HG02943 (cell line): Measurements from ENCODE around the gene H2BK1.

ENCODE experiments used
- ATAC-seq: cut with Tn5 transposase; IDR thresholded peaks from one replicate; pipeline ENCODE4 v1.9.1; 2021; ENCODE audit warnings: mild to moderate bottlenecking, low read depth, moderate library complexity; ENCODE audit not compliant: unreplicated experiment

H2BK1 gene

DNA sequence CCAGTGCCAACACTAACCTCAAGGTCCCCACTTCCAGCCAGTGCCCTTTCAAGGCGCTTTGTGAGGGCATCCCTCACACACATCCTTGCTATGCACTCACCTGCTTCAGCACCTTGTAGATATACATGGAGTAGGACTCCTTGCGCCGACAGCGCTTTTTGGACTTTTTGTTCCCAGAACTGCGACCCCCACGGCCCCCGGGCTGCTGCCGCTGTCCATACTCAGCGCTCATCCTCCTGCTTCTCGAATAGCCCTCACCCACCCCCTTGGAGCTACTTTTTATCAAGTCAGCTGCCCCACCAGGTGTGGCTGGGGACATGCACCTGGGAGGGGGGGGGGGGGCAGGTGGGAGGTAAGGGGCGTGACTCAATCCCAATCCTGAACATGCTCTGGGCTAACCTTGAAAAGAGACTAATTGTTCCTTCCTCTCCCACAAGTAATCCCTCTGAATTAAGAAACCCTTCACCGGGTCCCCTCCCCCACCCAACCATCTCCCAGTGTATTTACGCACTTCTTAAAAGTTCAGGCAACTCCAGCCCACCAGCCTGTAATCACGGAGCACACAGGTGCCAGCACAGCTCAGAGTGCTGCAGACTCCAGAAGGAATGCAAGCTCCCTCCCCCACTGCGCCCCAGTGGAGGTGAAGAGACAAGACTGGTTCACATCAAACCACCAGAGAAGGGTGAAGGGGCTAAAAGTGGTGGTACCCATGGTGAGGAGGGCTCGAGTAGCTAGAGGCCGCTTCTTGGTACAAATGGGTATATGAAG is at the start of gene H2BK1:
H2BK1 (minus strand) TSS at position 402 of the 768 bp plus-strand sequence; CDS start at position 232, 170 bp downstream.
- ATAC-seq, result no peak

DNA sequence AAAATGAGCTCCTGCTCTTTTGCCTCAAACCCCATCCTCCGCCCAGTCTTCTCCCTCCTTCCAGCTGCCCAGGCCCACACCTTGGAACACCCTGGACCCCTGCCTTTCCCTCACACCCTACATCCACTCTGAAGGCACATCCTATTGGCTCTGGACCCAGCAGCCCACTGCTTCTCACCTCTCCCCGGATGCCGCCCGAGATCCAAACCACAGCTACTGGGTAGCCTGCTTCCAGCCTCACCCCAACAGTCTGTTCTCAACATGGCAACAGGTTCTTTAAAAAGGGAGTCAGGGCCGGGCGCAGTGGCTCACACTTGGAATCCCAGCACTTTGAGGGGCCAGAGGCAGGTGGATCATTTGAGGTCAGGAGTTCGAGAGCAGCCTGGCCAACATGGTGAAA is 47.7 kb upstream of the H2BK1 start:
- ATAC-seq, result no peak

DNA sequence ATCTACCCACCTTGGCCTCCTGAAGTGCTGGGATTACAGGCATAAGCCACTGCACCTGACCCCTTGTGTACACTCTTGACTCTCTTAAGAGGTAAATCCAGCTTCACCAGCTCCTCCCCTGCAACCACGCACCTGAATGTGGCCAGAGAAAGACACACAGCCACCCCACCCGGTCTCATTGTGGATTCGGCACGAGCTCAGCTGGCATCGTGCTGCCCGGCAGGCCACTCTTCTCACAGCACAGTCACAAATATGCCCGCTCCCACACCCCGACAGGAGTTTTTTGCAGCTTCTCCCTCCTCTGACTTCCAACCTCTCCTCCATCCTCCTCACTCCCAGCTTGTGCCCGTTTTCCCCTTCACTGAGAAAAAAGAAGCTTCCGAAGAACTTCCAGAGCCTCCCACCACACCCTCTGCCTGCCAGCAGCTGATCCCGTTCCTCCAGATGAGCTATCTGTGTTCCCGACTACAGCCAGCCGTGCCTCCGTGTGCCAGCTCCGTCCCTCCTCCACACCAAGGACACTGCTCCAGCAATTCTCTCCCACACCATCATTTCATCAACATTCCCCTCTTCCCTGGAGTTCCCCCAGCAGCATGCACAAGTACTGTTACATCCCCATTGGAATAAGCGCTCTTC is 46.2 kb upstream of the H2BK1 start:
- ATAC-seq, result no peak

DNA sequence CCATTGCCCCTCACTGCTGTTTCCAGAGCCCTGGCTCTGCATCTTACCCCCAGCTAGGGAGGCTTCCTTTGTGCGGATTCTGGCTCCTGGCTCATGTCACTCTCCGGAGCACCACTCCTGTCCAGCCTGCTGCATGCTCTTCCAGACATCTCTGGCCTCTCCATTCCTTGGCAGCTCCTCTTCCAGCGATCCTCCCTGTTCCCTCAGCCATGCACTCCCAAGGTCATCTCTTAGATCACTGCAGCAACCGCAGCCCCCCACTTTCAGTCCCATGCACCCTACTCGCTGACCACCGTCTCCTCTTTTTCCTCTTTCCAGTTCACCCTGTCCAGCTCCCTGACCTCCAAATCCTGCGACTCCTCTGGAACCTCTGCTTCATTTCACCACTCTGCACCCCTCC is 45.1 kb upstream of the H2BK1 start:
- ATAC-seq, result no peak

DNA sequence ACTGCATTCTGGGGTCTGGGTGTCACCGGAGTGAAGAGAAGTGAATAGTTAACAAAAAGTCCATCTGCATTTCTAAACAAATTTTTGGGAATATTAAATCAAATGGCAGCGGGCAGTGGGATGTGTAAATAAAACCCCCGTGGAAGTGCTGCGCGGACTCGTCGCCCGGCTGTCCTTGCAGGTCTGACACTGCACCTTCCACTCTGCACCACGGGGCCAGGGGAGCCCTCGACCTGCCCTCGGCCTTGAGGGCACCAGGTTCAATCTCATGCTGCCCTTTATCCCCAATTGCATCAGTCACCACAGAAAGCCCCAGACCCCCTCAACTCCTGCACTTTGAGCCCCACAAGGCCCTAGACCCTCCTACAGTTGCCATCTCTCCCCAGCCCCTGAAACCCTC is 44.6 kb upstream of the H2BK1 start:
- ATAC-seq, result no peak

DNA sequence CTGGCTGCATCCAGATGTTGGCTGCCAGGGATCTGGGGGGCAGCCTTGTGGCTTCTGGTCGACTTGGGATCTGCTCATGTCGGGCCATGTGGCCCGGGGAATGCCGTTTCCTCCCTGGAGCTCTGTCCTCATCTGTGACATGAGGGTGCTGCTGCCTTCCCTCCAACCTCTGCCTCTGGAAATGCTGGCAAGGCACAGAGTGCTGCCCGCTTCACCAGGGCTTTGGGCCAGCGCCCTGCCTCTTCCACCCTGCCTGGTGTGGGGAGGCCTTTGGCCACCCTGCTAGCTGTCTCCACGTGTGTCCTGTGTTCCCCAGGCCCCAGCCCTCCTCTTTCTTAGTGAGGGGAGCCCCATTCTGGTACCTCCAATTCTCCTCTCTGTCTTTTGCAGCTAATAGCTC is 44.0 kb upstream of the H2BK1 start:
- ATAC-seq, result no peak

DNA sequence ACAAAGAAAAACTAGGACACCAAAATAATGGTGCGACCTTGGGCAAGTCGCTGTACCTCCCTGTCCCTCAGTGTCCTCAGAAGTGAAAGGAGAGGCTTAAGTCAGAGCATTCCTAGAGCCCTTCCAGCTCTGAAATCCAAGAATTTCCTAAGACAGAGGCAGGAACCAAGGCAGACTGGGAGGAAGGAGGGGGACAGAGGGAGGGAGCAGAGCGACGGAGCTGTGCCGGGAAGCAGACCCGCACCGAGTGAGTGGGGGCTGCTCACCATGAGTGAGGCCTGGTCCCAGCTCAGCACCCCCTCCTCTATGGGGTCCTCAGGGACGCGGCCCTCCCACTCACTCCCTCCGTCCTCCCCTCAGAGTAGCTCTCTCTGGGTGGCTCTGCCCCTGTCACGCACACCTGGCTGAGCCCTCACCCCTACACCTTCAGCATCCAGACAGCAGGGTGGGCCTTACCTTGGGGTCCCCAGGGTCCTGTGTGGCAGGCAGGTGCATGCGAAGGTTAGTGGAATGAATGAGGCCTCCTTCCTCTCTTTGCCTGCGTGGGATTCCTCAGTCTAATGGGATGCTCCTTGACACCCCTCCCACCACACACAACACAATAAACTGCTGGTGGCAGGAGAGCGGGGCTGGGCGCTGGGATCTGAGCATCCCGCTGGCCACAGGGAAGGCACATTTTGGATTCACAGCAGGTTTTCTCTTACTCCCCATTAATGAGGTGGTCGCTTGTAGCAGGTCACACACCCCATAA is 42.8 kb upstream of the H2BK1 start:
- ATAC-seq, result no peak

DNA sequence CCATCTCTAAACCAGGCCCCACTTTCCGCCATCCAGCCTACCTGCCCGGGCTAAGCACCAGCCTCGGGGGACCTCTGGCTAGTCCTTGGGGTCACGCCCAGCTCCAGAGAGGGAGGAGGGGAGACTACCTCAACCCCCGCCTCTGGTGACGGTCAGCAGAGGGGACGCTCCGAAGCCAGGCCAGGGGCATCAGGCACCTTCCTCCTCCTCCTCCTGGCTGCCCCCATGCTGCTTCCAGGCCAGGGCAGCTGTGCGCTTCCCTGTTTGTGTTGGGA is 42.2 kb upstream of the H2BK1 start:
- no peak for ATAC-seq

DNA sequence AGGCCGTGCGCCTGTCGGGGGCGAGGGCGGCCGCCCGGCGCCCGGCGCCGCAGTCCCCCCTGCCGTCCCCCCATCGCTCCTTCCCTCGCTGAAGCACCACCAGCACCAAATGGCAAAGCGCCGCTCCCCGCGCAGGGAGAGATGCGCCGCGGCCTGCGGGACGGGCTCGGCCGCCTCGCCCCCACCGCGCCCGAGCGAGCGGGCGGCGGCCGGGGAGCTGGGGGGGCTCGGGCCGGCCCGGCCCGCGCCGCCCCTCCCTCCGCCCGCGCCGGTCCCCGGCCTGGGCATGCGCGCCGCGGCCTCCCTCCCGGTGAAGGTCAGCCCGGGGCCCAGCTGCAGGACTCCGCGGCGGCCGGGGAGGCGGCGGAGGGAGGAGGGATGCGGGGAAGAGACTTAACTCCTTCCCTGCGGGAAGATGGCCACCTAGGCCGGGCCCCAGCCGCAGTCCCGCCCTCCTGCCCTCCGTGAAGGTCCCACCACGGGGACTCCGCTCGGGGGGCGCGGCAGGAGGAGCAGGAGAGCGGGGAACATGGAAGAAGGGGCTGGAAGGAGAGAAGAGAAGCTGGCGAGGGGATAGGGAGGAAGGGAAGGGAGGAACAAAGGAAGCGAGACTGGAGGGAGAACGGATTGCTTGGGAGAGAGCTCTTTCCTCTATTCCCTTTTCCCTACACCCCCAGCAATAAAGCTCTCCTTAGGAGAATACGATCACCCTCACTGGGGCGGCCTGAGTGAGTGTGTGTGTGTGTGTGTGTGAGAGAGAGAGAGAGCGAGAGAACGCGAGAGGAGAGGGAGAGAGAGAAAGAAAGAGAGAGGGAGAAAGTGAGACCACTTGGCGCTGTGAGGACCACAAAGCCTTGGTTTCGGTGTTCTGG is 41.6 kb upstream of the H2BK1 start:
- no peak for ATAC-seq

DNA sequence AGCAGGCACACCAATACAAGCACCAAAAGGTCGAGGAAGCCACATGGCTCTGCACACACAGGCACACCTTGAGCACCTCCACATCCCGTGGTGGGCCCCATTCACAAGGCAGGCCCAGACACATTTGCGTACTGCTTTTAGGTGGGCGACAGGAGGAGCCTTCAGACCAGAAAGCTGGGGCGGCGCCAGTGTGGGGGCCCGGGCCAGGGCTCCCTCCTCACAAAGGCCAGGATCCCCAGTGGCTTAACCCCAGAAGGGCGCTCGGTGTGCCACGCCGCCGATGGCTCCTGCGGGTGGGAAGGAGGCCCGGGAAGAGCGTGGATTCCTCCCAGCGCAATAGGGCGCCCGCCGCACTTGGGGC is 41.0 kb upstream of the H2BK1 start:
- no peak for ATAC-seq

DNA sequence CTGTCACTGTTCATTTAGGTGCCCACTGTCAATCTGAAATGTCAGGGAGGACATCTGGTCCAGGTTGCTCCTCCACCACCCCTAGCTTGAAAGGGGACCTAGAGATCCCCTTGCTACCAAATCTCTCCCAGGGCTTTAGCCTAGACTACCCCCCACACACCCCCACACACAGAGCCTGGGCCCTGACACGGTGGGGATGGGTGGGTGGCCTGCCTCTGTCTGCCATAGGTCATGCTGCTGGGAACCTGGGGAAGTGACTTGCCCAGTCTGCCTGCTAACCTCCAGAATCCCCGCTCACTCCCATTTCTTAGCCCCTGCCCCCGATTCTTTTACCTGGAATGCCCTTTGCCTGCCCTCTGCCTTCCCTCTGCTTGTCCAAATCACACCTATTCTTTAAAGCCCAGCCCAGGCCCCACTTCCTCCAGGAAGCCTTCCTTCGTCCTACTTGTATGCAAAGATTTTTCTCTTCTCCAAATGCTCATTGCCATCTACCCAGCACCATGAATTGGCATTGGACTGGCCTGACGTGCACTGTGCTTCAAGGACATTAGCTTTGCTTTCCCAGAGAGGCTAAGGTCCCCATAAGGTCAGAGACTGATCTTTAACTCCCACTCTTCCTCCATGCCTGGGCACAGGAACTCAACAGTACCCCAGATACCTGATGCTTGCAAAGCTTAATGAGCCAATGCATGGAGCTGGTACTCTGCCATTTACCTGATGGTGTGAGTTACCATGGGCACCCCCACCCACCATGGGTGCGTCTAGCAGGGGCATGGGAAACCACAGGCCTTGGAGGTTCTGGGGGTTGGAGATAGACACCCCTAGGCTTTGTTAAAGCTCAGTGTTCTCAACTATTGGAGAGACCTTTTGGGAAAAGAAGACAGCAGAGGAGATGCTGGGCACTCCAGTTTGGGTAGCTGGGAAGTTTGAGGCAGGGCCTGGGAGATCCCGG is 40.2 kb upstream of the H2BK1 start:
- no peak for ATAC-seq

DNA sequence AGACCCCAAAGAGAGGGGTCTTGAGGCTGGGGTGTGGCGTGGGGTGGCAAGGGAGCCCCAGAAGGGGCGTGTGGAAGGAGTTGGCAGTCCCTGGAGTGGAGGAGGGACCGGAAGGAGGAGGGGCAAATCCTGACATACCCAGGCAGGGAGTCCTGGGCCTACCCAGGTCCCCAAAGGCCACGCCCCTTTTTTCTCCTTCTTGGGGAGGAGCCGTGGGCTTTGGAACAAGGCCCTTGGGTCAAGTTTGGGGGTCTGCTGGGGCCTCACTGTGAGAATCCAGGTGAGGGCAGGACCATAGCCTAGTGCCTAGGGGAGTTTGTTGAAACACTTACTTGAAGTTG is 39.4 kb upstream of the H2BK1 start:
- ATAC-seq, result no peak

DNA sequence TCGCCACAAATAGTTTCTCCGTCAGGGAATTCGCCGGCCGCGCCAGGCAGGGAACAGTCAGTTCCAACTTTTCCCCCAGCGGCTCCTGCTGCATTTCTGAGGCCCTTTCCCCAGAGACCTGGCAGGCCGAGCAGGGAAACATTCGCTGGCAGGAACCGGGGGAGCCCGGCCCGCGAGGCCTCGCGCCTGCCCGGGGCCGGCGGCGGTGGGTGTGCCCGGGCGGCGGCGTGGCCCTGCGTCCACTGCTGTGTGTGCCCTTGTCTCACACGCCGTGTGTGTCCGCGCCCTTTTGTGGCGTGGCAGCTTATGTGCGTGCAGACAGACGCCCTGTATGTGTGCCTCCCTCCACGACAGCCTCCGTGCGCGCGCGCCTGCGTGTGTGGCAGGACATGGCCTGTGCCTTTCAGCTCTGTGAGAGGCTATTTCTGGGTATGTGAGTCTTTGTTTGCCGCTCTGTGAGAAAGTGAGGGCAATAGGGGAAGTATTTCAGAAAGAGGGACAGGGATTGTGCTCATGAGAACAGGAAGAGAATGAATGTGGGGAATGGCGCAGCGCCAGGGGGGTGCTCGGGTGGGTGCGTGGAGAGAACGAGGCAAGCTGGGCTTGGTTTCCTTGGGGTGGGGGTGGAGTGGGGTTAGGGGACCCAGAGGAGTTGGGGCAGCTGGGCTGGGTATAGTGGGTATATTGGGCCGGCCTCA is 38.9 kb upstream of the H2BK1 start:
- ATAC-seq, result no peak

DNA sequence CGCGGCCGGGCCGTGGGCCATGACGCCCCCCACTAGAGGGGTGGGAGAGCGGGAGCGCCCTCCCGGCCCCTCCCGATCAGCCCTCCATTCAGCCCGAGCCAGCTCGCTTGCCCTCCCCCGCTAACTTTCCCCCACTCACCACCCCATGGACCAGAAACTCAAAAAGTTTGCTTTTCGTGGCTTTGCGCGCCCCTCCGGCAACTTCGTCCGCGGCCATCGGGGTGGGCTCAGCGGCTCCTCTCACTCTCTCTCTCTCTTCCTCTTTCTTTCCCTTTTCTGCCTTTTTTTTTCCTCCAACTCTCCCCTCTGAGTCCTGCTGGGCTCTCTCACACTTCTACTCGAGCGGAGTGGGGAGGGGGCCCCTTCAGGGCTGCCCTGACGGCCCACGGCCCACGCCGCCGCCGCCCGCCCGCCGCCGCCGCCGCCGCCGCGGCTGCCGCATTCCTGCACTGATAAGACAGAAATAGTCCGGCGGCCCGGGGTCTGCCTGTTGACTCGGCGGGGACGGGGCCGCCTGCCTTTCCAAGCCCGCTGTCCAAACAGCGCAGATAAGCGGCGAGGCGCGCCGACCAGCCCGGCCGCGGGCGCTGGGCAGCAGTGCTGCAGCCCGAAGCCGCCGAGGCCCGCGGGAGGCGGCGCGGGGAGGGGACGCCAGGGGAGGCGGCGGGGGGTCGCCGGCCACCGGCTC is 38.2 kb upstream of the H2BK1 start, which contains the start of gene SMARCD3:
SMARCD3 (minus strand) TSS at position 349 of the 688 bp plus-strand sequence; CDS start at position 217, 132 bp downstream.
- no peak for ATAC-seq

DNA sequence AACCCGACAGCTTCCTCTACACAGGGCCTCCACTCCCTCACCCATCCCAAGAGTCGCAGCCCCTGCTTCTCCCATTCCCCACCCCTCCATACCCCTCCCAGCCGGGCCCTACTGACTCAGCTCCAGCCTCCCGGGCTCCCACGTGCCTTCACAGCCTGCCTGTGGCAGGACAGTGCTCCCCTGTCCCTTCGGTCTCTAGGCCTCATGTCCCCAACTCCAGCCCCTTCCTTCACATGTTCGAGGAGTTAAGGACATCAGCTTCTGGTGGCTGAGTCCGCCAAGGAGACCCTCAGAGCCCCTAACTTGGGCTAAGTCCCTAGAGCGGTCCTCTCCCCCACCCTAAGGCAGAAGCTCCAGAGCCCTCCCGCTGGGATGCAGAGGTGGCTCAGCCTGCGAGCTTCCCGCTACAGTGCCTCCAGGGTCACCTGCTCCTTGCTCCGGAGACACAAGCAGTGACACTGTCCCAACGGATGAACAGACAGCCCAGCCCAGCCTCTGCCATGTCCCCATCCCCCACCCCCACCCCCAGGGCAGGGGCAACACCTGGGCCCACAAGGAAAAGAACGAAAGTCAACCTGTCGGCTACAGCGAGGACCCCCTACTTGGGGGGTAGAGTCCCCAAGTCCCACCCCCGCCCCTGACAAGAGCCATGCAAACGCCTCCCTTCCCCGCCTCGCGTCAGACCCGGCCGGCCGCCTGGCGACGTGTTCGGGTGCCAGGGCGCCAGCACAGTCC is 37.5 kb upstream of the H2BK1 start:
- ATAC-seq, result no peak

DNA sequence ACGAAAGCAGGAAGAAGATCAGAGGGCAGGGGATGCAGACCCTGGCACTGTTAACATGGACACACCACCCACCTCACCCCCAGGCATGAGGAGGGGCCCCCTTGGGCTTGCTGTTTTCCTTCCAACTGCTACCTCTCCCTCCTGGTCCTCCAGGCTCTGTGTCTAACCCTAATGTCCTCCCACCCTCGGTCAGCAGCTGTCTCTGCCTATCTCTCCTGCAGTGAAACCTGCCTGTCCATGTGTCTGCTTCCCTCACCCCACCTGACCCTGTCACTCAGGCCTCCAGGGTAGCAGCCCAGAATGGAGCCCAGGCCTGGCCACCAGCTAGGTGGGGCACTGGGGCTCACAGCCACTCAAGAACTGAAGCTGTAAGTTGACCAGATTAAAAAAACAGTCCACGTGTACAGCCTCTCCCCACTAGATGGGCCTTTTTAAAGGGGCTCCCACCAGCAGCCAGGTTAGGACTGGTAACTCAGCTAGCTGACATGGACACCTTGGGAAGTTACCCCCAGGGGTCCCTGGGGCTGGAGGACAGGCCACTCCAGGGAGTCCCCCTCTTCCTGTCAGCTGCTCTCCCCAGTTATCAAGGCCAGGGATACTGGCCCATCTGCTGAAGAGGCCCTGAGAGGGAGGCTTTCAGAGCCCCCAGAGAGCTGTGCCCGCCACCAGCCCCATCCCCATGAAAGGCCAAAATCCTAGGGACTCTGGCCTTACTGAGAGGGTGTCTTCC is 36.7 kb upstream of the H2BK1 start:
- no peak for ATAC-seq

DNA sequence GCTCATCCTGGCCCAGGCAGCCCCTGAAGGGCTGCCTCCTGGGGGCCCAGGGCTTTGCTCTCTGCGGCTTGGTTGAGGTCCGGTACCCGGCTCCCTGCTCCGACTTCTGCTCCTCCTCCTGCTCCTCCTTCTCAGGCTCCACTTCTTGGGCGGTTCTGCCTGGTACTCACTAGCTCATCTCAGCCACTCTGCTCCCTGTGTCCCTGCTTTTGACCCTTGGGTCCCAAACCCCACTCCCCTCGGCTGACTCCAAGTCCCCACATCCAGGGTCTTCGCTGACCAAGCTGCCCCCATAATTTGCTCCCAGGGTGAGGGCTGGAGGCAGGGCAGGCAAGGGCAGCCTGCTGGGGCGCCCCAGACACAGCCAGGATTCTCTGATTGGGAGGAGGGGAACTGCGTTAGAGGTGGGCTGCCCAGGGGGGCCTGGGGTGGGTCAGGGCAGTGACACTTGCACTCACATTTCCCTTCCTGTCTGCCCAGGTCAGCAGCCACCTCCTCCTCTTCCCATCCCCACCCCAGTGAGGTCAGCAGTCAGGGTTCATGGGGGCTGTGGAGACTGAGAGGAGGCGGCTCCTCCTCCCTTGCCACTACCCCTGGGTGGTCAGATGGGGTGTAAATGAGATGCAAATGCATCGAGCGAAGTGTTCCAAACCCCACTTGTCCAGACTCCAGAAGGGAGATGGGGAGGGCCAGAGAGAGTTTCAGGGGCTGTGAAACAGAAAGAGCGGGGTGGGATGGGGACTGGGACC is 36.0 kb upstream of the H2BK1 start:
- no peak for ATAC-seq
